Esophagus muscularis mucosa (tissue), 4 donors: Measurements from ENCODE around the gene SDF2.

ENCODE experiments used
- EP300 ChIP-seq: sonication (generic); formaldehyde crosslinking; IDR thresholded peaks from one replicate; pipeline ENCODE4 v1.6.1; 2017; ENCODE audit warnings: antibody characterized with exemption
- POLR2A ChIP-seq: fragments of 450-650 bp; IDR thresholded peaks from one replicate; pipeline ENCODE4 v1.6.1; 2017; ENCODE audit warnings: antibody characterized with exemption, moderate library complexity, mild to moderate bottlenecking, low read depth
- POLR2AphosphoS5 ChIP-seq, 2 donors: sonication (generic); formaldehyde crosslinking; IDR thresholded peaks; one replicate each; pipeline ENCODE4 v1.6.1; 2017; ENCODE audit warnings: antibody characterized with exemption in 2 of 2
- TF ChIP-seq, protein P1 (sequence below), 3 experiments: fragments of 200-600 bp in 2 of 3; fragments of 450-650 bp in 1 of 3; sonication (generic) in 2 of 3; IDR thresholded peaks; one replicate each; pipeline ENCODE4 v1.5.1; 2017 to 2019; ENCODE audit warnings: antibody characterized with exemption in 3 of 3, mild to moderate bottlenecking in 2 of 3, moderate library complexity in 1 of 3

GRCh38 chr17:28706471-28707338 is 45.0 kb upstream of the SDF2 start:
- TF ChIP-seq, protein P1, sequence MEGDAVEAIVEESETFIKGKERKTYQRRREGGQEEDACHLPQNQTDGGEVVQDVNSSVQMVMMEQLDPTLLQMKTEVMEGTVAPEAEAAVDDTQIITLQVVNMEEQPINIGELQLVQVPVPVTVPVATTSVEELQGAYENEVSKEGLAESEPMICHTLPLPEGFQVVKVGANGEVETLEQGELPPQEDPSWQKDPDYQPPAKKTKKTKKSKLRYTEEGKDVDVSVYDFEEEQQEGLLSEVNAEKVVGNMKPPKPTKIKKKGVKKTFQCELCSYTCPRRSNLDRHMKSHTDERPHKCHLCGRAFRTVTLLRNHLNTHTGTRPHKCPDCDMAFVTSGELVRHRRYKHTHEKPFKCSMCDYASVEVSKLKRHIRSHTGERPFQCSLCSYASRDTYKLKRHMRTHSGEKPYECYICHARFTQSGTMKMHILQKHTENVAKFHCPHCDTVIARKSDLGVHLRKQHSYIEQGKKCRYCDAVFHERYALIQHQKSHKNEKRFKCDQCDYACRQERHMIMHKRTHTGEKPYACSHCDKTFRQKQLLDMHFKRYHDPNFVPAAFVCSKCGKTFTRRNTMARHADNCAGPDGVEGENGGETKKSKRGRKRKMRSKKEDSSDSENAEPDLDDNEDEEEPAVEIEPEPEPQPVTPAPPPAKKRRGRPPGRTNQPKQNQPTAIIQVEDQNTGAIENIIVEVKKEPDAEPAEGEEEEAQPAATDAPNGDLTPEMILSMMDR (IDR thresholded peaks at IDR 0.05), result no peak
- no peak for TF ChIP-seq EP300
- no peak for TF ChIP-seq POLR2AphosphoS5 (IDR thresholded peaks at IDR 0.05)
- no peak for TF ChIP-seq POLR2A
